Body of pancreas (tissue), 4 donors: Measurements from ENCODE around the gene PTPRA. TPM values are rescaled to one million over a fixed set of nuclear protein-coding genes. Genes with fewer than 3 reads are reported as not detected.
A peak's percentile ranks its signal among the peaks of the same experiment; 100 is the strongest.

Source experiments
- ATAC-seq: fragments of 150-250 bp; one replicate; pipeline ENCODE4 v1.9.1; 2016
- DNase-seq, 4 donors: peaks; one replicate each; pipeline ENCODE4 v3.0.0-alpha.2; 2019
- H3K27ac ChIP-seq, 4 donors: fragments of 200-600 bp; sonication (generic); 1 replicate in 3 of 4; 2 replicates in 1 of 4; pipeline versions ENCODE4 v1.5.1 to v1.6.1; 2016 to 2019; ENCODE audit warnings: mild to moderate bottlenecking in 1 of 4, mixed read lengths in 1 of 4, moderate library complexity in 1 of 4
- H3K27me3 ChIP-seq, 2 donors: fragments of 200-600 bp; sonication (generic); one replicate each; pipeline ENCODE4 v1.6.0; 2016; ENCODE audit warnings: mild to moderate bottlenecking in 1 of 2
- H3K36me3 ChIP-seq, 2 donors: fragments of 200-600 bp; sonication (generic); replicated peaks in 1 of 2; 2 replicates each; pipeline ENCODE4 v1.5.1; 2016; ENCODE audit warnings: low read depth in 2 of 2; ENCODE audit not compliant: insufficient read depth in 1 of 2
- H3K4me1 ChIP-seq: fragments of 200-600 bp; sonication (generic); one replicate; pipeline ENCODE4 v1.6.0; 2016
- H3K4me3 ChIP-seq, 2 donors: fragments of 200-600 bp; sonication (generic); 1 replicate in 1 of 2; 2 replicates in 1 of 2; pipeline ENCODE4 v1.5.1; 2016 to 2019
- H3K9me3 ChIP-seq, 3 donors: fragments of 200-600 bp; sonication (generic); 1 replicate in 2 of 3; 2 replicates in 1 of 3; pipeline ENCODE4 v1.5.1; 2016
- POLR2A ChIP-seq, 3 donors: fragments of 450-650 bp; IDR thresholded peaks; one replicate each; pipeline ENCODE4 v1.6.1; 2016; ENCODE audit warnings: antibody characterized with exemption in 3 of 3, mild to moderate bottlenecking in 2 of 3
- WGBS, 2 donors: methylation state at CpG; one replicate each; pipeline ENCODE4 v1.1.5; 2017; 5-methylcytosine and 5-hydroxymethylcytosine counted together
- intact Hi-C: fragments of 100-400 bp; cut with DNase I; formaldehyde crosslinking; loops from one replicate; pipeline ENCODE4 v1.15.1; 2023
- total RNA-seq, 2 donors: library from RNA; depleted of rRNA; stranded (reverse); fragments of >200 nt; gene quantifications; one replicate each; pipeline ENCODE4 v1.1.0, GENCODE V29; 2016
- TF ChIP-seq, protein P1 (sequence below), 7 experiments: fragments of 450-650 bp in 4 of 7; fragments of 200-600 bp in 3 of 7; sonication (generic) in 3 of 7; IDR thresholded peaks; one replicate each; pipeline ENCODE4 v1.5.1; 2016 to 2019; ENCODE audit warnings: antibody characterized with exemption in 7 of 7

Gene PTPRA
- total RNA-seq, 2 donors from 2014 or later: 22.3 to 24.1 TPM

DNA sequence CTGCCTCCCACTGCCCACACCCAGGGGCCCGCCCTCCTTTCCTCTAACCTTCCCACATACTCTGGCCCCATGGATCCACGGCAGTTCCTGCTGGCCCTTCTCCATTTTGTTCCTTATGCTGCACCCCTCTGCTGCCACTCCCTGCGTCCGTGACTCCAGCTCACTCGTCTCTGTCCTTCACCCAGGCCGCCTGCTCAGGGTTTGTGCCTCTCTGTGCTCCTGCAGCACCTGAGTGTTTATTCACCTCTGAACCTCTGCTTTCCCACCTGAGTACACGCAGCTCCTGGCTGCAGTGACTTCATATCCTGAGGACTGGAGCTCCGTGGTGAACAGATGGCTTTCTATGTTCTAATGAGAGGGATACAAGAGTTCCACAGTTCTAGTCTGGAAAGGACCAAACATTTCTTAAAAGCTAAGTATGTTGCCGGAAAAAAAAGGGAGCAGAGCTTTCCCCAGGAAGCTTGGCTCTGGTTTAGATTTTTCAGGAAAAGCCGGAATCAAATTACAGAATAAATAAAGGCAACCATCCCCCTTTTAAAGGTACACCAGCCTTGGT is 168.7 kb downstream of the PTPRA start:
- Histone ChIP-seq H3K4me3 (no peak overlapping the region), H3K27me3 (no peaks in the 10 kb centered on the region), H3K9me3 (no peaks in the 10 kb centered on the region), H3K36me3 (peaks cover 0 to 12% of the 10 kb centered on the region in 2 donors), H3K27ac (peak overlapping the region; percentile 50 to 85 (median 78)), H3K4me1 (peaks cover 20% of the 10 kb centered on the region)
- peak; percentile 33 to 57 (median 52) for DNase-seq
- ATAC-seq: no peak
- intact Hi-C loops: no loop called here
- TF ChIP-seq, protein P1, sequence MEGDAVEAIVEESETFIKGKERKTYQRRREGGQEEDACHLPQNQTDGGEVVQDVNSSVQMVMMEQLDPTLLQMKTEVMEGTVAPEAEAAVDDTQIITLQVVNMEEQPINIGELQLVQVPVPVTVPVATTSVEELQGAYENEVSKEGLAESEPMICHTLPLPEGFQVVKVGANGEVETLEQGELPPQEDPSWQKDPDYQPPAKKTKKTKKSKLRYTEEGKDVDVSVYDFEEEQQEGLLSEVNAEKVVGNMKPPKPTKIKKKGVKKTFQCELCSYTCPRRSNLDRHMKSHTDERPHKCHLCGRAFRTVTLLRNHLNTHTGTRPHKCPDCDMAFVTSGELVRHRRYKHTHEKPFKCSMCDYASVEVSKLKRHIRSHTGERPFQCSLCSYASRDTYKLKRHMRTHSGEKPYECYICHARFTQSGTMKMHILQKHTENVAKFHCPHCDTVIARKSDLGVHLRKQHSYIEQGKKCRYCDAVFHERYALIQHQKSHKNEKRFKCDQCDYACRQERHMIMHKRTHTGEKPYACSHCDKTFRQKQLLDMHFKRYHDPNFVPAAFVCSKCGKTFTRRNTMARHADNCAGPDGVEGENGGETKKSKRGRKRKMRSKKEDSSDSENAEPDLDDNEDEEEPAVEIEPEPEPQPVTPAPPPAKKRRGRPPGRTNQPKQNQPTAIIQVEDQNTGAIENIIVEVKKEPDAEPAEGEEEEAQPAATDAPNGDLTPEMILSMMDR (IDR thresholded peaks at IDR 0.05): no peak
- peak in 1 of 3 donors; percentile 32 for TF ChIP-seq POLR2A (IDR thresholded peaks at IDR 0.05)
- WGBS, 2 donors: 16 to 18% methylated on average over 10 of the region's 10 CpGs

DNA sequence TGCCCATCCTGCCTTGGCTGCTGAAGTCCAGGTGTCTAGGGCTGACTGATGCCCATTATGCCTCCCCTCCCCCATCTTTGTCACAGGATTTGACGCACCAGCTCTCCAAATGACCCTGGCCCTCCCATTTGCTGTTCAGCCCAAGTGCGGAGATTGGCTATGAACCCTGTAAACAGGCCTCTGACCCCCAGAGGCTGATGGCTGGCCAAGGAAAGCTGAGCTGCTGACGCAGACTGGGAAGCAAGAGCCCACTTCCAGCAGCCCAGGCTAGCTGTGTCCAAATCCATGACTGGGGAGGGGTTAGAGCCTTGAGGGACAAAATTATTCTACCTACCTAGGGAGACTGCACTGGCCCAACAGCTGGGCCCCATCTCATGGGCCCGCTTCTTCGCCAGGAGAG is 169.3 kb downstream of the PTPRA start:
- Histone ChIP-seq H3K27ac (peak overlapping the region in 3 of 4 donors; percentile 50 to 85 (median 80)), H3K4me1 (peaks cover 25% of the 10 kb centered on the region), H3K4me3 (no peak overlapping the region), H3K9me3 (no peaks in the 10 kb centered on the region), H3K36me3 (peaks cover 0 to 5% of the 10 kb centered on the region in 2 donors), H3K27me3 (no peaks in the 10 kb centered on the region)
- ATAC-seq (no peak), DNase-seq (peak in 1 of 4 donors; percentile 36)
- 76 to 95% methylated on average over 3 to 5 of the region's 5 CpGs for WGBS, 2 donors
- TF ChIP-seq, protein P1 (IDR thresholded peaks at IDR 0.05): no peak
- no peak for TF ChIP-seq POLR2A (IDR thresholded peaks at IDR 0.05)
- intact Hi-C loops: no loop called here

- Histone ChIP-seq H3K4me1 (peaks cover 26% of the 10 kb centered on the region), H3K4me3 (no peak within 1 kb of the TSS), H3K27ac (peak within 1 kb of the TSS in 3 of 4 donors; percentile 50 to 85 (median 80)), H3K27me3 (no peaks in the 10 kb centered on the region), H3K9me3 (no peaks in the 10 kb centered on the region), H3K36me3 (no peaks in the 10 kb centered on the region)
- 63 to 75% methylated on average over 2 to 3 of the region's 3 CpGs for WGBS, 2 donors
- intact Hi-C loops: no loop called here
- TF ChIP-seq, protein P1 (IDR thresholded peaks at IDR 0.05): no peak
- no peak for TF ChIP-seq POLR2A (IDR thresholded peaks at IDR 0.05)
- no peak for ATAC-seq
- DNase-seq: no peak
Measured at GRCh38 chr20:3043322-3043721, 170.0 kb downstream of the PTPRA start, which contains the start of gene GNRH2. Gene GNRH2 (plus strand): TSS chr20:3043622. CDS start chr20:3044415, 793 bp downstream.

DNA sequence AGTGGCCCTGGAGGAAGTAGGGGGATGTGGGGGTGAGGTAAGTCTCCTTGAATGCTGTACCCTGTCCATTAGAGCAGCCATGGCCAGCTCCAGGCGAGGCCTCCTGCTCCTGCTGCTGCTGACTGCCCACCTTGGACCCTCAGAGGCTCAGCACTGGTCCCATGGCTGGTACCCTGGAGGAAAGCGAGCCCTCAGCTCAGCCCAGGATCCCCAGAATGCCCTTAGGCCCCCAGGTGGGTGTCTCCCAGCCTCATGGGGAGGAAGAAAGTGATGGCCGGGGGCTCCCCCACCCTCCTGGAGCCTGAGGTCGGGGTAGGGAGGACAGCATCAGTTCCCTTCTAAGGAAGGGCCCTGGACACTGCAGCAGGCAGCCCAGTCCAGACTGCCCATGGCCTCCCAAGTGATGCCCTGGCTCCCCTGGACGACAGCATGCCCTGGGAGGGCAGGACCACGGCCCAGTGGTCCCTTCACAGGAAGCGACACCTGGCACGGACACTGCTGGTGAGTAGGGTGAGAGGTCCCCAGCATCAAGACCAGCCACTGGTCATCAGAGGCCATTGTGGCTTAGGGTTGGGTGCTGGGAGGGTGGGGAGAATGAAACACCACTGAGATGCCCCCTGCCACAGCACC is 171.2 kb downstream of the PTPRA start:
- intact Hi-C loops: no loop called here
- ATAC-seq: no peak

DNA sequence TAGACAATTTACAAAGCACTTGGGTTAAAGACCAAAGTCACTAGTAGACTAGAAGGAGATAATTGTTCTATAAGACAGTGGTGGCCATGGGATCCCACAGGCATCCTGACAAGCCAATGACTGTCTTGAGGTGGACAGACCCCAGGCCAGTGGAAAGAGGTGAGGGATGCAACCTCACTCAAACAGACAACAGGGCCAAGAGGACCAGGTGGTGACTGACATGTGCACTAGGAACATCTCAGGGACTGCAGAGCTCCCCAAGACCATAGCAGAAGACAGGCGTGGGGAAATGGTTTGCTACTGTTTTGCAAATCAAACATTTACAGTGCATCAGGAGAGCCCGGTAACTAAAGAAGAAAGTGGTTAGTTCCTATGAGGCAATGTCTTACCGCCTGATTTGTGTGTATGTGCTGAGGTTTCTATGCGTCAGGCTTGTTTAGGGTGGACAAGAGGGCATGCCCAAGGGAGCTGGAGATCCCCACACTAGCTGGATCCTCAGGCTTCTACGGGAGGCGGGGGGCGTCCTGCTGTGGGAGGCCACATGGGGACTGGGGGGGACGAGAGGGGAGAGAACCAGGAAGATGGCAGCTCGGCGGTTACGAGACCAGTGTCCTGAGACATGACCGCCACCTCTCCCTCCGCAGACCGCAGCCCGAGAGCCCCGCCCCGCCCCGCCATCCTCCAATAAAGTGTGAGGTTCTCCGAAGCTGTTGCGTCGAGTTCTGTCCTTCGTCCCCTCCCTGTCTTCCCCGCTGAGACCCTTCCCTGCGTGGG is 171.9 kb downstream of the PTPRA start:
- 3% methylated on average over 17 to 23 of the region's 24 CpGs for WGBS, 2 donors
- intact Hi-C loops: no loop called here
- TF ChIP-seq, protein P1 (IDR thresholded peaks at IDR 0.05): no peak
- TF ChIP-seq POLR2A (IDR thresholded peaks at IDR 0.05): no peak
- Histone ChIP-seq H3K4me1 (peaks cover 26% of the 10 kb centered on the region), H3K27ac (peak overlapping the region; percentile 74 to 89 (median 84)), H3K36me3 (peaks cover 0 to 4% of the 10 kb centered on the region in 2 donors), H3K4me3 (peak overlapping the region; percentile 63 to 94), H3K27me3 (no peaks in the 10 kb centered on the region), H3K9me3 (no peaks in the 10 kb centered on the region)
- DNase-seq (peak; percentile 74 to 81 (median 78)), ATAC-seq (peak; percentile 71)

More for the DNA sequence above, 171.2 kb downstream of the PTPRA start:
- WGBS, 2 donors: 86% methylated on average over 8 of the region's 8 CpGs; no CpG with 5 or more reads in 1 of the 2 donors
- peaks cover 26% of the 10 kb centered on the region for H3K4me1 ChIP-seq
- no peaks in the 10 kb centered on the region for H3K27me3 ChIP-seq
- no peak overlapping the region for H3K4me3 ChIP-seq
- no peaks in the 10 kb centered on the region for H3K9me3 ChIP-seq
- peaks cover 0 to 3% of the 10 kb centered on the region in 2 donors for H3K36me3 ChIP-seq
- peak overlapping the region in 1 of 4 donors; percentile 89 for H3K27ac ChIP-seq
- no peak for DNase-seq
- no peak for TF ChIP-seq POLR2A (IDR thresholded peaks at IDR 0.05)
